ENCODE results near the gene LAMP5. TPM values are rescaled to one million over a fixed set of nuclear protein-coding genes. Genes with fewer than 3 reads are reported as not detected.

The LAMP5 gene
- polyA plus RNA-seq, 1 donor (not counting 4 experiments of a cell fraction or from before 2014, with no cell fraction given) = not detected

DNA sequence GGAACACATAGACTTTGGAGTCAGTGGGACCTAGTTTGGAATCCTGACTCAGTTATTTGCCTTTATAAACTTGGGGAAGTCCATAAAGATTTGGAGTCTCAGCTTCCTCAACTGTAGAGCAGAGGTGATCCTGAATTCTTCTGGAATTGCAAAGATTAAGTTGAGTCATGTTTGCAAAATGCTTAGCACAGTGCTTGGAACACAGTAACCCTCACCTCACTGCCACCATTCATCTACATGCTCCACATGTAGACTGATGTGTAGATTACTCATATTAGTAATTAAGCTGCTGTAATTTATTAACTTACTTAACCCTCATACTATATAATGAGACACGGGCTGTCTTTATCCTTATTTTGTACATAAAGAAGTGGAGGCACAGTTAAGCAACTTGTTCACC, 61.4 kb downstream of the LAMP5 start:
- H3K27ac ChIP-seq (ENCODE audit: control insufficient read depth, insufficient read depth, low read length) = no peak overlapping the region
- no peak for FAIRE-seq

DNA sequence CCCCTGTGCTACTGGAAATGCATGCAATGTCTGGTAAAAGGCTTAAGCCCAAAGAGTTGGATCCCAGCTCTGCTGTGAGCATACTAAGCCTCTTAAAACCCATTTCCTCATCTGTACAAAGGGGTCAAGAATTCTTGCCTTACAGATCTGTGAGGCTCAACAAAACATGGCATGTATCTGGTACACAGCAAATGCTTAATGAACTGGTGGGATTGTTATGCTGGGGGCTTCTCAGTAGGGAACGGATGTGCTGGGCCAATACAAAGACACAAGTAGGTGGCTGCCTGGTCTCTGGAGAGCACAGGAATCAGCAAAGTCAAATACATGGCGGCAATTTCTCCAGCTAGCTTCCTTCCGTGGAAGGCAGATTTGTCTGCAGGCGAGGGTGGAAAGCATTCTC, 62.3 kb downstream of the LAMP5 start:
- Histone ChIP-seq H3K79me2 (ENCODE audit: control insufficient read depth, insufficient read depth, low read length) (no peaks in the 10 kb centered on the region), H3K27me3 (ENCODE audit: control insufficient read depth, extremely low read depth, insufficient read depth, low read length) (no peaks in the 10 kb centered on the region), H3K9me1 (ENCODE audit: control insufficient read depth, extremely low read depth, insufficient read depth, low read length) (no peaks in the 10 kb centered on the region), H3K9ac (ENCODE audit: control insufficient read depth, extremely low read depth, insufficient read depth, low read length) (no peak overlapping the region), H4K20me1 (ENCODE audit: control insufficient read depth, extremely low read depth, insufficient read depth, low read length) (no peaks in the 10 kb centered on the region), H3K4me3 (ENCODE audit: control insufficient read depth in 2 of 3, extremely low read depth in 1 of 3, insufficient read depth in 2 of 3, low read depth in 1 of 3, low read length in 3 of 3) (no peak overlapping the region), H3K4me1 (ENCODE audit: control insufficient read depth, extremely low read depth, insufficient read depth, low read length) (no peaks in the 10 kb centered on the region), H3K4me2 (ENCODE audit: control insufficient read depth, extremely low read depth, insufficient read depth, low read depth, low read length) (no peak overlapping the region), H3K9me3 (ENCODE audit: control insufficient read depth, low read depth, low read length) (no peaks in the 10 kb centered on the region), H3K36me3 (ENCODE audit: control insufficient read depth in 2 of 2, extremely low read depth in 1 of 2, insufficient read depth in 2 of 2, low read length in 2 of 2) (no peaks in the 10 kb centered on the region), H2AFZ (ENCODE audit: control insufficient read depth, low read length) (no peak overlapping the region), H3K27ac (ENCODE audit: control insufficient read depth, insufficient read depth, low read length) (no peak overlapping the region)
- TF ChIP-seq, protein P1, sequence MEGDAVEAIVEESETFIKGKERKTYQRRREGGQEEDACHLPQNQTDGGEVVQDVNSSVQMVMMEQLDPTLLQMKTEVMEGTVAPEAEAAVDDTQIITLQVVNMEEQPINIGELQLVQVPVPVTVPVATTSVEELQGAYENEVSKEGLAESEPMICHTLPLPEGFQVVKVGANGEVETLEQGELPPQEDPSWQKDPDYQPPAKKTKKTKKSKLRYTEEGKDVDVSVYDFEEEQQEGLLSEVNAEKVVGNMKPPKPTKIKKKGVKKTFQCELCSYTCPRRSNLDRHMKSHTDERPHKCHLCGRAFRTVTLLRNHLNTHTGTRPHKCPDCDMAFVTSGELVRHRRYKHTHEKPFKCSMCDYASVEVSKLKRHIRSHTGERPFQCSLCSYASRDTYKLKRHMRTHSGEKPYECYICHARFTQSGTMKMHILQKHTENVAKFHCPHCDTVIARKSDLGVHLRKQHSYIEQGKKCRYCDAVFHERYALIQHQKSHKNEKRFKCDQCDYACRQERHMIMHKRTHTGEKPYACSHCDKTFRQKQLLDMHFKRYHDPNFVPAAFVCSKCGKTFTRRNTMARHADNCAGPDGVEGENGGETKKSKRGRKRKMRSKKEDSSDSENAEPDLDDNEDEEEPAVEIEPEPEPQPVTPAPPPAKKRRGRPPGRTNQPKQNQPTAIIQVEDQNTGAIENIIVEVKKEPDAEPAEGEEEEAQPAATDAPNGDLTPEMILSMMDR (optimal IDR thresholded peaks at IDR 0.05 in 1 of 3, IDR thresholded peaks at IDR 0.05 in 1 of 3, conservative IDR thresholded peaks at IDR 0.05 in 1 of 3; ENCODE audit: extremely low read depth in 1 of 3, insufficient read depth in 2 of 3, low read length in 3 of 3) = no peak
- no peak for TF ChIP-seq EZH2 (IDR thresholded peaks at IDR 0.05; ENCODE audit: low read length)
- DNase-seq (ENCODE audit: low read depth, low spot score) = no peak
- FAIRE-seq = no peak
- dilution Hi-C loops (cut with MboI; ENCODE audit: extremely low pct_ligation_motif_present, low sequenced_read_pairs) = no loop called here

More for the DNA sequence above, 61.4 kb downstream of the LAMP5 start:
- DNase-seq (ENCODE audit: low read depth, low spot score) = no peak
- Histone ChIP-seq H3K4me3 (ENCODE audit: control insufficient read depth in 2 of 3, extremely low read depth in 1 of 3, insufficient read depth in 2 of 3, low read depth in 1 of 3, low read length in 3 of 3) (no peak overlapping the region), H3K27me3 (ENCODE audit: control insufficient read depth, extremely low read depth, insufficient read depth, low read length) (no peaks in the 10 kb centered on the region), H2AFZ (ENCODE audit: control insufficient read depth, low read length) (no peak overlapping the region), H3K79me2 (ENCODE audit: control insufficient read depth, insufficient read depth, low read length) (no peaks in the 10 kb centered on the region), H3K36me3 (ENCODE audit: control insufficient read depth in 2 of 2, extremely low read depth in 1 of 2, insufficient read depth in 2 of 2, low read length in 2 of 2) (no peaks in the 10 kb centered on the region), H3K4me1 (ENCODE audit: control insufficient read depth, extremely low read depth, insufficient read depth, low read length) (no peaks in the 10 kb centered on the region), H4K20me1 (ENCODE audit: control insufficient read depth, extremely low read depth, insufficient read depth, low read length) (no peaks in the 10 kb centered on the region), H3K9ac (ENCODE audit: control insufficient read depth, extremely low read depth, insufficient read depth, low read length) (no peak overlapping the region), H3K9me3 (ENCODE audit: control insufficient read depth, low read depth, low read length) (no peaks in the 10 kb centered on the region), H3K4me2 (ENCODE audit: control insufficient read depth, extremely low read depth, insufficient read depth, low read depth, low read length) (no peak overlapping the region), H3K9me1 (ENCODE audit: control insufficient read depth, extremely low read depth, insufficient read depth, low read length) (no peaks in the 10 kb centered on the region)
- TF ChIP-seq, protein P1 (optimal IDR thresholded peaks at IDR 0.05 in 1 of 3, IDR thresholded peaks at IDR 0.05 in 1 of 3, conservative IDR thresholded peaks at IDR 0.05 in 1 of 3; ENCODE audit: extremely low read depth in 1 of 3, insufficient read depth in 2 of 3, low read length in 3 of 3) = no peak
- TF ChIP-seq EZH2 (IDR thresholded peaks at IDR 0.05; ENCODE audit: low read length) = no peak
- dilution Hi-C loops (cut with MboI; ENCODE audit: extremely low pct_ligation_motif_present, low sequenced_read_pairs) = no loop called here
